ENCODE data around the gene IL4I1.

Gene IL4I1

DNA sequence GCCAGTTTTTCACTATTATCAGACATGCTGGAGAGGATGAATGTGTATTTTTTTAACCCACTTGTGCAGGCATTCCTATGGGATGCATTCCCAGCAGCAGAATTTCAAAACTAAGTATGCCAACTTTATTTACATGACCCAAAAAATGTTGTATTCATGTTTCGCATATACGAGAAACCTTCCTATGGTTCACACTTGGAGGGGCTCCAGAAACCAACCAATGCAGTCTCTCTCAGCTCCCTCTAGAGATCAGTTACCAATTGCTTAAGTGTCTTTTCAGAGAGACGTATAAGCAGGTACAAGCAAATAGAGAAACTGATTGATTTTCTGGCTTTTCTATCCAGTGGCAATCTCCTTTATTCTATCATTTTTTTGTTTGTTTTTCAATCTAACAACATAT, 51.3 kb downstream of the IL4I1 start:
- Histone ChIP-seq H3K9ac (ENCODE audit: low read depth, low read length, poor library complexity) (no peak overlapping the region), H2BK5ac (ENCODE audit: low read length) (no peak overlapping the region), H2BK120ac (ENCODE audit: low read depth, low read length) (no peak overlapping the region), H3K23ac (ENCODE audit: low read depth, low read length, poor library complexity) (no peak overlapping the region), H3K9me3 (replicated peaks in 1 of 2; ENCODE audit: control insufficient read depth in 2 of 2, insufficient read depth in 1 of 2, low read depth in 1 of 2, low read length in 2 of 2) (peaks cover 6 to 13% of the 10 kb centered on the region in 2 donors), H3K27ac (replicated peaks; ENCODE audit: low read length) (no peak overlapping the region), H3K4ac (ENCODE audit: low read length) (no peak overlapping the region), H3K18ac (ENCODE audit: low read length) (no peak overlapping the region), H3K79me1 (ENCODE audit: low read depth, low read length) (no peaks in the 10 kb centered on the region), H4K91ac (ENCODE audit: low read depth, low read length, poor library complexity) (no peak overlapping the region), H3K4me2 (ENCODE audit: insufficient read depth, low read length, poor library complexity, severe bottlenecking) (no peak overlapping the region), H2BK15ac (ENCODE audit: low read length) (no peak overlapping the region), H3K14ac (ENCODE audit: low read length) (no peak overlapping the region), H2BK12ac (ENCODE audit: low read length) (no peak overlapping the region), H3K27me3 (ENCODE audit: control insufficient read depth in 3 of 3, insufficient read depth in 3 of 3, low read depth in 1 of 3, low read length in 3 of 3) (no peaks in the 10 kb centered on the region), H3K36me3 (replicated peaks in 1 of 2; ENCODE audit: control insufficient read depth in 2 of 2, insufficient read depth in 2 of 2, low read length in 2 of 2) (peaks cover 14 to 59% of the 10 kb centered on the region in 2 donors), H2AFZ (ENCODE audit: low read length) (no peak overlapping the region), H3K4me1 (ENCODE audit: control insufficient read depth in 2 of 2, insufficient read depth in 1 of 2, low read depth in 1 of 2, low read length in 2 of 2) (peaks cover 2 to 3% of the 10 kb centered on the region in 2 donors), H4K8ac (ENCODE audit: low read depth, low read length) (no peak overlapping the region), H3K4me3 (ENCODE audit: low read length in 2 of 2) (no peak overlapping the region), H2AK5ac (ENCODE audit: low read depth, low read length) (no peak overlapping the region)
- no peak for DNase-seq (ENCODE audit: low spot score)
- WGBS, 2 donors (ENCODE audit: extremely low coverage in 2 of 2, insufficient read length in 2 of 2, insufficient replicate concordance in 1 of 2) = no CpG with 5 or more reads among the region's 3 CpGs

DNA sequence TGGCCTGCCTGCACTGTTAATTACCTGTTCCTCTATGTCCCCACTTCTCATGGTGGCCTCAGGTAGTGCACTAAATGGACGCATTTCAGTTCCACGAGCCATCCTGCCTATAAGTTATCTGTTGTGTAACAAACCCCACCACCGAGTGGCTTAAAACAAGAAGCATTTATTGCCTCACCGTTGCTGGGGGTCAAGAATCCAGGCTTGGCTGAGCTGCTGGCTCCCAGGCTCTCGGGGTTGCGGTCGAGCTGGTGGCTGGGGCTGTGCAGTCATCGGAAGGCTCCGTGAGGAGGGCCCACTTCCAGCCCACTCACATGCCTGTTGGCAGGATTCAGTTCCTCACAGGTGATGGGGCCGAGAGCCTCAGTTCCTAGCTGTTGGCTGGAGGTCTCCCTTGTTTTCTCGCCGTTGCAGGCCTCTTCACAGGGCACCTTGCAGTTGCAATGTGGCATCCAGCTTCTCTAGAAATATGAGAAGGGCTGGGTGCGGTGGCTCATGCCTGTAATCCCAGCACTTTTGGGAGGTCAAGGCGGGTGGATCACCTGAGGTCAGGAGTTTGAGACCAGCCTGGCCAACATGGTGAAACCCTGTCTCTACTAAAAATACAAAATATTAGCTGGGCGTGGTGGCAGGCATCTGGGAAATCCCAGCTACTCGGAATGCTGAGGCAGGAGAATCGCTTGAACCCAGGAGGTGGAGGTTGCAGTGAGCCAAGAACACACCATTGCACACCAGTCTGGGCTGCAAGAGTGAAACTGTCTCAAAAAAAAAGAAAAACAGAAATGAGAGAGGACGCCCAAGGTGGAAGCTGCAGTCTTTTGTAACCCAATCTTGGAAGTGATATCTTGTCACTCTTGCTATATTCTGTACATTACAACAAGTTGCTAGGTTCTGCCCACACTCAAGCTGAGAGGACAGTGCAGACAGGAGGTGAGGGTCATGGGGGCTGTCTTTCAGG, 52.3 kb downstream of the IL4I1 start:
- H2BK15ac ChIP-seq (ENCODE audit: low read length) = no peak overlapping the region
- no peaks in the 10 kb centered on the region for H3K79me1 ChIP-seq (ENCODE audit: low read depth, low read length)
- no peak overlapping the region for H2BK5ac ChIP-seq (ENCODE audit: low read length)
- no peak overlapping the region for H2AK5ac ChIP-seq (ENCODE audit: low read depth, low read length)
- no peaks in the 10 kb centered on the region for H3K4me1 ChIP-seq (ENCODE audit: control insufficient read depth in 2 of 2, insufficient read depth in 1 of 2, low read depth in 1 of 2, low read length in 2 of 2)
- H3K9ac ChIP-seq (ENCODE audit: low read depth, low read length, poor library complexity) = no peak overlapping the region
- no peak overlapping the region for H3K23ac ChIP-seq (ENCODE audit: low read depth, low read length, poor library complexity)
- no peak overlapping the region for H2BK12ac ChIP-seq (ENCODE audit: low read length)
- peaks cover 16 to 59% of the 10 kb centered on the region in 2 donors for H3K36me3 ChIP-seq (replicated peaks in 1 of 2; ENCODE audit: control insufficient read depth in 2 of 2, insufficient read depth in 2 of 2, low read length in 2 of 2)
- H3K4me3 ChIP-seq (ENCODE audit: low read length in 2 of 2) = no peak overlapping the region
- H3K9me3 ChIP-seq (replicated peaks in 1 of 2; ENCODE audit: control insufficient read depth in 2 of 2, insufficient read depth in 1 of 2, low read depth in 1 of 2, low read length in 2 of 2) = peaks cover 4 to 12% of the 10 kb centered on the region in 2 donors
- H4K8ac ChIP-seq (ENCODE audit: low read depth, low read length) = no peak overlapping the region
- no peak for DNase-seq (ENCODE audit: low spot score)
- no peak overlapping the region for H3K18ac ChIP-seq (ENCODE audit: low read length)
- H2AFZ ChIP-seq (ENCODE audit: low read length) = no peak overlapping the region
- H3K27ac ChIP-seq (replicated peaks; ENCODE audit: low read length) = no peak overlapping the region
- H3K14ac ChIP-seq (ENCODE audit: low read length) = no peak overlapping the region
- no CpG with 5 or more reads among the region's 18 CpGs for WGBS, 2 donors (ENCODE audit: extremely low coverage in 2 of 2, insufficient read length in 2 of 2, insufficient replicate concordance in 1 of 2)
- no peak overlapping the region for H3K4me2 ChIP-seq (ENCODE audit: insufficient read depth, low read length, poor library complexity, severe bottlenecking)
- no peak overlapping the region for H2BK120ac ChIP-seq (ENCODE audit: low read depth, low read length)
- H3K27me3 ChIP-seq (ENCODE audit: control insufficient read depth in 3 of 3, insufficient read depth in 3 of 3, low read depth in 1 of 3, low read length in 3 of 3) = no peaks in the 10 kb centered on the region
- H4K91ac ChIP-seq (ENCODE audit: low read depth, low read length, poor library complexity) = no peak overlapping the region
- H3K4ac ChIP-seq (ENCODE audit: low read length) = no peak overlapping the region

DNA sequence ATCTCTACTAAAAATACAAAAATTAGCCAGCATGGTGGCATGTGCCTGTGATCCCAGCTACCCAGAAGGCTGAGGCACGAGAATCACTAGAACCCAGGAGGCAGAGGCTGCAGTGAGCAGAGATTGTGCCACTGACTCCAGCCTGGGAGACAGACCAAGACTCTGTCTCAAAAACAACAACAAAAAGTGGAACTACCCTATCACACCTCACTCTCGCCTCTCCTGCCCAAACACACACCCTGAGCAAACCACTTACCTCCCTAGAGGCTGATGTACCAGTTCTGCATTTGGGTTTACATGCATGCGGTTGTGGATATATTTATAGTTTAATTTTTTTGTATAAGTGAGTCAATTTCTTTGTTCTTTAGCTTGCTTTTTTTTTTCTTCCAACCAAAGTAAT, 53.4 kb downstream of the IL4I1 start:
- Histone ChIP-seq H2AFZ (ENCODE audit: low read length) (no peak overlapping the region), H2BK120ac (ENCODE audit: low read depth, low read length) (no peak overlapping the region), H3K4ac (ENCODE audit: low read length) (no peak overlapping the region), H3K23ac (ENCODE audit: low read depth, low read length, poor library complexity) (no peak overlapping the region), H4K91ac (ENCODE audit: low read depth, low read length, poor library complexity) (no peak overlapping the region), H3K79me1 (ENCODE audit: low read depth, low read length) (no peaks in the 10 kb centered on the region), H2BK15ac (ENCODE audit: low read length) (no peak overlapping the region), H3K4me3 (ENCODE audit: low read length in 2 of 2) (no peak overlapping the region), H3K27me3 (ENCODE audit: control insufficient read depth in 3 of 3, insufficient read depth in 3 of 3, low read depth in 1 of 3, low read length in 3 of 3) (no peaks in the 10 kb centered on the region), H3K36me3 (replicated peaks in 1 of 2; ENCODE audit: control insufficient read depth in 2 of 2, insufficient read depth in 2 of 2, low read length in 2 of 2) (peaks cover 24 to 59% of the 10 kb centered on the region in 2 donors), H3K9ac (ENCODE audit: low read depth, low read length, poor library complexity) (no peak overlapping the region), H2BK12ac (ENCODE audit: low read length) (no peak overlapping the region), H3K14ac (ENCODE audit: low read length) (no peak overlapping the region), H4K8ac (ENCODE audit: low read depth, low read length) (no peak overlapping the region), H2BK5ac (ENCODE audit: low read length) (no peak overlapping the region), H3K27ac (replicated peaks; ENCODE audit: low read length) (no peak overlapping the region), H3K9me3 (replicated peaks in 1 of 2; ENCODE audit: control insufficient read depth in 2 of 2, insufficient read depth in 1 of 2, low read depth in 1 of 2, low read length in 2 of 2) (peaks cover under 1 to 1% of the 10 kb centered on the region in 2 donors), H3K4me1 (ENCODE audit: control insufficient read depth in 2 of 2, insufficient read depth in 1 of 2, low read depth in 1 of 2, low read length in 2 of 2) (no peaks in the 10 kb centered on the region), H2AK5ac (ENCODE audit: low read depth, low read length) (no peak overlapping the region), H3K4me2 (ENCODE audit: insufficient read depth, low read length, poor library complexity, severe bottlenecking) (no peak overlapping the region), H3K18ac (ENCODE audit: low read length) (no peak overlapping the region)
- no peak for DNase-seq (ENCODE audit: low spot score)
- WGBS, 2 donors (ENCODE audit: extremely low coverage in 2 of 2, insufficient read length in 2 of 2, insufficient replicate concordance in 1 of 2) = no CpG with 5 or more reads among the region's 3 CpGs

DNA sequence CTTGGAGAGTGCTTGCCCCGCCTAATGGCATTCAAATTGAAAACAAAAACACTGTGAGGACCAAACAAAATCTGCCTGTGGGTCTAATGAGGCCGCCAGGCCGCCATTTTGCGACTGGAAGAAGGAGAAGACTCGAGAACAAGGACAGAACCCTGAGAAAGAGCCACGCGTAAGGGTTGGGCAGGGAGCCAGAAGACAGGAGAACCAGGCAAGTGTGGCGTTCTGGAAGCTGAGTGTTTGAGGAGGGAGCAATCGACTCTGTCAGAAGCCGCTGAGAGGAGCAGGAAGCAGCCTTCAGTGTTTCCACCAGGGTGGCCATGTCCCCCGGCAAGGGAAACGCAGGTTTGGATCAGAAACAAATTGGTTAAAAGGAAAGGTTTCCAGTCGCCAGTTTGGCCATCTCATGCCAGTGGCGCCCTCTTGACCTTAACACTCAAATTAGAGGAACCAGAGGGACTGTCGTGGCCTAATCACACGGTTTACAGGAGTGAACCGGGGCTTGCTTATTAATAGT, 55.9 kb downstream of the IL4I1 start:
- H4K8ac ChIP-seq (ENCODE audit: low read depth, low read length) = peak overlapping the region; percentile 66
- no peak overlapping the region for H2BK120ac ChIP-seq (ENCODE audit: low read depth, low read length)
- no peak overlapping the region for H3K27ac ChIP-seq (replicated peaks; ENCODE audit: low read length)
- no peak overlapping the region for H2BK12ac ChIP-seq (ENCODE audit: low read length)
- H2AFZ ChIP-seq (ENCODE audit: low read length) = no peak overlapping the region
- no peak for DNase-seq (ENCODE audit: low spot score)
- H3K4me3 ChIP-seq (ENCODE audit: low read length in 2 of 2) = no peak overlapping the region
- no peak overlapping the region for H3K23ac ChIP-seq (ENCODE audit: low read depth, low read length, poor library complexity)
- H3K14ac ChIP-seq (ENCODE audit: low read length) = no peak overlapping the region
- H2BK5ac ChIP-seq (ENCODE audit: low read length) = no peak overlapping the region
- no peaks in the 10 kb centered on the region for H3K79me1 ChIP-seq (ENCODE audit: low read depth, low read length)
- H3K36me3 ChIP-seq (replicated peaks in 1 of 2; ENCODE audit: control insufficient read depth in 2 of 2, insufficient read depth in 2 of 2, low read length in 2 of 2) = peaks cover 42 to 71% of the 10 kb centered on the region in 2 donors
- H4K91ac ChIP-seq (ENCODE audit: low read depth, low read length, poor library complexity) = no peak overlapping the region
- no peak overlapping the region for H3K4me2 ChIP-seq (ENCODE audit: insufficient read depth, low read length, poor library complexity, severe bottlenecking)
- H3K18ac ChIP-seq (ENCODE audit: low read length) = peak overlapping the region; percentile 4
- H3K4ac ChIP-seq (ENCODE audit: low read length) = no peak overlapping the region
- H3K9me3 ChIP-seq (replicated peaks in 1 of 2; ENCODE audit: control insufficient read depth in 2 of 2, insufficient read depth in 1 of 2, low read depth in 1 of 2, low read length in 2 of 2) = no peaks in the 10 kb centered on the region
- H3K27me3 ChIP-seq (ENCODE audit: control insufficient read depth in 3 of 3, insufficient read depth in 3 of 3, low read depth in 1 of 3, low read length in 3 of 3) = no peaks in the 10 kb centered on the region
- no CpG with 5 or more reads among the region's 17 CpGs for WGBS, 2 donors (ENCODE audit: extremely low coverage in 2 of 2, insufficient read length in 2 of 2, insufficient replicate concordance in 1 of 2)
- H3K4me1 ChIP-seq (ENCODE audit: control insufficient read depth in 2 of 2, insufficient read depth in 1 of 2, low read depth in 1 of 2, low read length in 2 of 2) = no peaks in the 10 kb centered on the region
- H2BK15ac ChIP-seq (ENCODE audit: low read length) = no peak overlapping the region
- H3K9ac ChIP-seq (ENCODE audit: low read depth, low read length, poor library complexity) = no peak overlapping the region
- no peak overlapping the region for H2AK5ac ChIP-seq (ENCODE audit: low read depth, low read length)
